ENCODE results near the gene KLHL40. TPM values are rescaled to one million over a fixed set of nuclear protein-coding genes. Genes with fewer than 3 reads are reported as not detected.
A peak's percentile ranks its signal among the peaks of the same experiment; 100 is the strongest.

KLHL40 gene
- total RNA-seq, 1 experiment from 2014 or later: not detected

DNA sequence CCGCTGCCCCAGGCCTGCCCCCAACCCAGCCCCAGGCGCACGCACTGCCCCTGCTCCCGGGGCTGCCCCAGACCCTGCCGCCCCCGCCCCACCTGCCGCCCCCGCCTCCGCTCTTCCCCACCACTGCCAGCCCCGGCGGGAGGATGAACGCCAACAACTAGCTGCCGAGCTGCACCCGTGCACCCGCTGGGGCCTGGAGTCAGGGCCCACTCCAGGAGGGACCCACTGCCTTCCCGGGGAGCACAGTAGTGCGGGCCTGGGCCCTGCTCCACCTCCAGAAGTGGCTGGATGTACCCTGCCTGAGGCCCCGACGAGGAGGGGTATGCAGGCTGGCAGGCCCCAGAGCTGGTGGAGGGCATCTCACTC lies 20.9 kb upstream of the KLHL40 start:
- TF ChIP-seq, protein P1, sequence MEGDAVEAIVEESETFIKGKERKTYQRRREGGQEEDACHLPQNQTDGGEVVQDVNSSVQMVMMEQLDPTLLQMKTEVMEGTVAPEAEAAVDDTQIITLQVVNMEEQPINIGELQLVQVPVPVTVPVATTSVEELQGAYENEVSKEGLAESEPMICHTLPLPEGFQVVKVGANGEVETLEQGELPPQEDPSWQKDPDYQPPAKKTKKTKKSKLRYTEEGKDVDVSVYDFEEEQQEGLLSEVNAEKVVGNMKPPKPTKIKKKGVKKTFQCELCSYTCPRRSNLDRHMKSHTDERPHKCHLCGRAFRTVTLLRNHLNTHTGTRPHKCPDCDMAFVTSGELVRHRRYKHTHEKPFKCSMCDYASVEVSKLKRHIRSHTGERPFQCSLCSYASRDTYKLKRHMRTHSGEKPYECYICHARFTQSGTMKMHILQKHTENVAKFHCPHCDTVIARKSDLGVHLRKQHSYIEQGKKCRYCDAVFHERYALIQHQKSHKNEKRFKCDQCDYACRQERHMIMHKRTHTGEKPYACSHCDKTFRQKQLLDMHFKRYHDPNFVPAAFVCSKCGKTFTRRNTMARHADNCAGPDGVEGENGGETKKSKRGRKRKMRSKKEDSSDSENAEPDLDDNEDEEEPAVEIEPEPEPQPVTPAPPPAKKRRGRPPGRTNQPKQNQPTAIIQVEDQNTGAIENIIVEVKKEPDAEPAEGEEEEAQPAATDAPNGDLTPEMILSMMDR (IDR thresholded peaks at IDR 0.05; ENCODE audit: unreplicated experiment): no peak

DNA sequence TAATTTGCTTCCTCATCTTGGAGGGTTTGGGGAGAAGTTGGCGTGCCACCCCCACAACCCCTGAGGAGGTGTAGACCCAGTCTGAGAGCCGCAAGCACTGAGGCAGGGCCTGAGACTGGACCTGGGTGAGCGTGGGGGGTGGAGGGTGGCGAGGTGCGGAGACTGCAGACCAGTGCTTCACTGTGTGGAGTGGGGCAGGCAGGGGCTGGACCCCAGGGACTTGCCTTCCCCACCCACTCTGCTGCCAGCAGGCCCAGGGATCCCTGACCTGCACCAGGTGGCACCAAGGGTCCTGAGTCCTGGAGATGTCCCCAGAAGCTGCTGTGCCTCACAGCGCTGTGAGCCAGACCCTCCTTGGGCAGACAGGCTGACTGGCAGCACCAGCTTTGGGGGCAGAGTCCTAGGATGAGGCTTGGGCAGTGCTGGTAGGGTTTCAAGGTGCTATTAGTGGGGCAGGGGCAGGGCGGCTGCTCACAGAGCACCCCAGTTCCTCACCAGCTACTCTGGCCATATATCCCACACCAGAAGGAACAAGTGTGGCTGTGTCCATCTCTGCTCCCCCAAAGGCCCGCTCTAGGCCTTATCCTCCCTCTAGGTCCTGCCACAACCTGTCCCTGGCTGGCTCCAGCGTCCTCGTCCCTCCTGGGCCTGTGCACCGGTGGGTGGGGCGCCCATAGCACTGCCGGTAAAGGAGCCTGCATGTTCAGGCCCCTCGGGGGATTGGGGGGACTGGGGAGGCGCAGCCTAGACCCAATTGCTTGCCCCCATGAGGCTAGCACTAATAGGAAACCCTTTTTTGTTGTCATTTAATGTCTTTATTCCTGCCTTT lies 20.1 kb upstream of the KLHL40 start:
- no peak overlapping the region for H3K27ac Mint-ChIP-seq (ENCODE audit: unreplicated experiment)
- H3K4me3 Mint-ChIP-seq (ENCODE audit: low read depth, unreplicated experiment): no peak overlapping the region
- DNase-seq: no peak
- H3K9me3 Mint-ChIP-seq (ENCODE audit: low read depth, unreplicated experiment): no peaks in the 10 kb centered on the region
- TF ChIP-seq, protein P1 (IDR thresholded peaks at IDR 0.05; ENCODE audit: unreplicated experiment): no peak
- H3K4me1 Mint-ChIP-seq (ENCODE audit: low read depth, unreplicated experiment): no peaks in the 10 kb centered on the region
- intact Hi-C loops (cut with micrococcal nuclease; ENCODE audit: unreplicated experiment): no loop called here
- CTCF ChIA-PET: interaction anchor here (1.0 kb wide), 1 partner anchor 13 kb away, joined by 3 read pairs; no protein-coding TSS in a partner anchor
- H3K36me3 Mint-ChIP-seq (ENCODE audit: insufficient read depth, unreplicated experiment): no peaks in the 10 kb centered on the region
- BruUV-seq (replicated peaks): no TSS peak
- H3K27me3 Mint-ChIP-seq (ENCODE audit: unreplicated experiment): peaks cover 20% of the 10 kb centered on the region

More for the DNA sequence above, 20.9 kb upstream of the KLHL40 start:
- no peak for DNase-seq
- CTCF ChIA-PET: no interaction called here
- Mint-ChIP-seq H3K4me3 (ENCODE audit: low read depth, unreplicated experiment) (no peak overlapping the region), H3K27ac (ENCODE audit: unreplicated experiment) (no peak overlapping the region), H3K9me3 (ENCODE audit: low read depth, unreplicated experiment) (no peaks in the 10 kb centered on the region), H3K27me3 (ENCODE audit: unreplicated experiment) (peaks cover 11% of the 10 kb centered on the region), H3K4me1 (ENCODE audit: low read depth, unreplicated experiment) (no peaks in the 10 kb centered on the region), H3K36me3 (ENCODE audit: insufficient read depth, unreplicated experiment) (no peaks in the 10 kb centered on the region)
- intact Hi-C loops (cut with micrococcal nuclease; ENCODE audit: unreplicated experiment): no loop called here
- BruUV-seq (replicated peaks): no TSS peak

DNA sequence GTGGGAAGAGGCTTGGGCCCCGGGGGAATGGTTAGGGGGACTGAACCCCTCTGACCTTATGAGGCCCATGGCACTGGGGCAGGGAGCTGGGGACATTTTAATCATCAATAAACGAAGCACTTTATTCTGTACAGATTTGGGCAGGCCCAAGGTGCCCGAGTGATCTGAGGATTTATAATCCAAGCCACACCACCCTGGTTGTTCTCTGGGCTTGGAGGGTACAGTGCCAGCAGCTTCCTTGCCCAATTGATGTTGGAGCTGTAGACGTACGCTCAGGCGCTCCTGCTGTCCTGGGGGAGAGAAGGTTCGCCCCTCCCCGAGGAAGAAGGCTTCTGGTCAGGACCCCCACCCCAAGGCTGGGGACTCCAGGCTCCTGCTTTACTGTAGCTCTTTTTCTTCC lies 19.3 kb upstream of the KLHL40 start:
- H3K36me3 Mint-ChIP-seq (ENCODE audit: insufficient read depth, unreplicated experiment): no peaks in the 10 kb centered on the region
- CTCF ChIA-PET: interaction anchor here (1.0 kb wide), 1 partner anchor 14 kb away, joined by 3 read pairs; no protein-coding TSS in a partner anchor

DNA sequence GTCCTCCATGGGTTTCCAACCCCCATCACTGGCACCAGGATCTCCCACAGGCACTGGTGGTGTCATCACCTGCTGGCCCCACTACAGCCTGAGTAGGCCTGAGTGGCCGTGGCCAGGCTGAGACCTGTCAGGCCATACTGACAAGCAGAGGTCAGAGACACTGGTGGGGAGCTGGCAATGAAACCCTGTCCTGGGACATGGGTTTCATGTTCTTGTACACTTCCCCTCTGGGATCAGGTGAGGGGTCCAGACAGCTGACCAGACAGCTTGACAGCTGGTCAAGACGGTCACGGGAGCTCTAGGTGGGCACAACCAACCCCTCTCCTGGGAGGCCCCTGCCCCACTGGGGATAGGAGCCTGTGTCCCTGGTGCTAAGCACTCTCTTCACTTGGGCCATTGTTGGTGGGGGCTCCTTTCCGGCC lies 18.7 kb upstream of the KLHL40 start:
- Mint-ChIP-seq H3K4me1 (ENCODE audit: low read depth, unreplicated experiment) (no peaks in the 10 kb centered on the region), H3K4me3 (ENCODE audit: low read depth, unreplicated experiment) (no peak overlapping the region), H3K27me3 (ENCODE audit: unreplicated experiment) (peaks cover 33% of the 10 kb centered on the region), H3K36me3 (ENCODE audit: insufficient read depth, unreplicated experiment) (no peaks in the 10 kb centered on the region), H3K9me3 (ENCODE audit: low read depth, unreplicated experiment) (no peaks in the 10 kb centered on the region), H3K27ac (ENCODE audit: unreplicated experiment) (no peak overlapping the region)
- intact Hi-C loops (cut with micrococcal nuclease; ENCODE audit: unreplicated experiment): no loop called here
- DNase-seq: no peak
- TF ChIP-seq, protein P1 (IDR thresholded peaks at IDR 0.05; ENCODE audit: unreplicated experiment): no peak
- CTCF ChIA-PET: interaction anchor here (1.0 kb wide), 1 partner anchor 15 kb away, joined by 3 read pairs; no protein-coding TSS in a partner anchor
- BruUV-seq (replicated peaks): no TSS peak

More for the DNA sequence above, 19.3 kb upstream of the KLHL40 start:
- Mint-ChIP-seq H3K27ac (ENCODE audit: unreplicated experiment) (no peak overlapping the region), H3K4me1 (ENCODE audit: low read depth, unreplicated experiment) (no peaks in the 10 kb centered on the region), H3K9me3 (ENCODE audit: low read depth, unreplicated experiment) (no peaks in the 10 kb centered on the region), H3K4me3 (ENCODE audit: low read depth, unreplicated experiment) (no peak overlapping the region), H3K27me3 (ENCODE audit: unreplicated experiment) (peaks cover 27% of the 10 kb centered on the region)
- TSS peak; percentile 13 for BruUV-seq (replicated peaks)
- intact Hi-C loops (cut with micrococcal nuclease; ENCODE audit: unreplicated experiment): no loop called here
- DNase-seq: no peak
- TF ChIP-seq, protein P1 (IDR thresholded peaks at IDR 0.05; ENCODE audit: unreplicated experiment): no peak
